NCI-H2029 (cell line): ENCODE data around the gene SEMA6A.
A peak's percentile ranks its signal among the peaks of the same experiment; 100 is the strongest.
"Not testable (repeated sequence)": the region's sequence is repeated elsewhere in the genome, so short reads cannot be mapped to it uniquely, and the experiment has no call there.

Experiments used
- DNase-seq: peaks from one replicate; lab custom pipeline; 2025; lab: John Stamatoyannopoulos, UW

Gene SEMA6A

DNA sequence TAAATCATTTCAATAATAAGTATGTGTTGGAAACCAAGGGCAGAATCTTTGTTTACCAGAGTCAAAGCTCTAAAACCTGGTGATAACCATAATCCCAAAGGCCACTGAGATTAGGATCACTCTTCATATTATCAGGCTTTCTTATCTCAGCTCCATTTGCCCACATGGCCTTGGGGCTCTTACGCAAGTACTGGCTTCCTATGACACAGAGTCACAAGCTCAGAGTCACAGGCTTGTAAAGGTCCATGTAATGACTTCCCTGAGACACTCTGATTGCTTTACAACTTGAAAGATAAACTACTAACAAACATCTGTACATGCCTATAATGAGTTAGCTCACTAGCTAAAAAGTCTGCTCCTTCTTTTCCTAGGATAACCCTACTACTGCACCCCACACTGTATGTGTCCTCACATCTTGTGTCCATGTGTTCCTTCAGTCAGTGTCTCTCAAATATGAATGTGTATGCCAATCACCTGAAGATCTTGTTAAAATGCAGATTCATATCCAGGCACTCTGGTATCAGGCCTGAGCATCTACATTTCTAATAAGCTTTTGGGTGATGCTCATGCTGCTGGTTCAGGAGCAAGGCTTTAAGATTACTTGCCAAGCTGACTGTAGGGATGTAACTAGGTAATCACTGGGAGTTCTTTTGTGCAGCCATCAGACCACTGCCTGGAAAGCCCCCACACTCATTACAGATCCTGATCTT lies 28.4 kb downstream of the SEMA6A start:
- DNase-seq = no peak

DNA sequence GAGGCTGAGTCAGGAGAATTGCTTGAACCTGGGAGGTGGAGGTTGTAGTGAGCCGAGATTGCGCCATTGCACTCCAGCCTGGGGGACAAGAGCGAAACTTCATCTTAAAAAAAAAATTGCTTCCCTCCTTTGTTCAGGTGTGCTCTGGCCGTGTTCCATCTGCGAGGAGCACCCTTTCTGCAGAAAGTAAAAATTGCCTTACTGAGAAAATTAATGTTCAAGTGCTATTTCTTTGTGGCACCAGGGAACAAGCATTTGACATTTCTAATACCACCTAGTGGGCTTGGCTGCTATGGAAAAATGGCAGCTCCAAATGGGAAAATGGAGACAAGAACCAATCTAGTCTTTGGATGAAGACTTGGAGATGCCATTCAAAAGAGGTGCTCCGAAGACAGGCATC lies 29.2 kb downstream of the SEMA6A start:
- DNase-seq = not testable (repeated sequence)

DNA sequence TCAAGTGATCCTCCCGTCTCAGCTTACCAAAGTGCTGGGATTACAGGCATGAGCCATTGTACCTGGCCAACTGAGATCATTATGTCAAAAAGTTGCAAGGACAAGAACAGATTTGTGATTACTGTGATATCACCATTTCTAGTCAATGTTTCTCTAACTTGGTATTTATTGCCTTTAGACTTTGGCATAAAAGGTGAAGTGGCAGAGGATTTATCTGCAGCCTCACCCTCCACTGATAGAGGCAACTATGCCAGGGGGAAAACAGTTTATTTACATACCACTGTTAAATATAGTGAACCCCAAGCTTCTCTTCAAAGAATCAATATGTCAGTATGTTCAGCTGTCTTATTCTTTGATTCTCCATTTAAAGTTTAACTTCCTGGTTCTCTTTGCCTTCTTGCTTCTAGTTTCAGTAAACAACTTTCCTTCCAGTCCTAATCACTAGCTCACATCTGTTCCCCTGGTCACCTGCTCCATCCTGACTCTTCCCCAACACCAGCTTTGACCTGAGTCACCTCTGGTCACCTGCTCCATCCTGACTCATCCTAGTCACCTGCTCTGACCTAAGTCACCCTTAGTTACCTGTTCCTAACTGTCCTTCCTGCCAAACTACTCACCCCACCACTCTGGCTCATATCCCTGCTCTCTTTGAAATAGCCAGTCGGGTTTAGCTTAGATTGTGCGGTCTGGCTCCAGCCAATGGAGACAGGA lies 29.9 kb downstream of the SEMA6A start:
- DNase-seq = no peak

DNA sequence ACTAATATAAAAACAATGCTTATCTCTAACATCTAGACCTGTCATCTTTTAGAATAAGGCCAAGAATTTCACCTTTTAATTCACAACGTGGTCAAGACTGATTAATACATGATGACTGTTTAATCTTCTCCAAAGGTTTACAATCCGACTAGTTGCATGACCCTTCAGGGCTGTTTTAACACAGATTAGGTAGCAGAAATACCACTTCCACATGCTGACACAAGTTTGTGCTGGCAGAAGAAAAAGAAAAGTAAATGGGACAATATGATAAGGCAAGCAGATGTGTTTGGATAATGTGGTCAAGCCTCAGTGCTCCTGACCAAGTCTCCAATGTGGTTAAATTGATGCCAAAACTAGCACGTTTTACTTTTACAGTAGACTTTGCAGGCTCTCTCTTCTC lies 31.1 kb downstream of the SEMA6A start:
- no peak for DNase-seq

DNA sequence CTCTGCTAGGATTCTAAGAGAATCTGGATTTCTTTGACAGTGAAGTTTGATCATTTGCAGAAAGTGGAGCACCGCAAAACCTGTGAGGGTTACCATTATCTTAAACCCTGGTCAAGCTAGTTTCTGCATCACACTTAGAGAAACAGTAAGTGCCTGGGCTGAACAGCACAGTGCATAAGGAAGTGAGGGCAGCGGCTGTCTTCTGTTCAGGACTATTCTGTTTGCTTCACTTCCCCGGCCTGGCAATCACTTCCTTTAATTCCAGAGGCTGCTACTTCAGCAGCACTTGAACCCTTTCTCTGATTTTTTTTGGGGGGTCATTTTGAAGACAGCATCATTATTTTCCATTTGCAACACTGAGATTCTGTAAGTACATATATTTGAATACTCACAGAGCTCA lies 32.0 kb downstream of the SEMA6A start:
- no peak for DNase-seq

DNA sequence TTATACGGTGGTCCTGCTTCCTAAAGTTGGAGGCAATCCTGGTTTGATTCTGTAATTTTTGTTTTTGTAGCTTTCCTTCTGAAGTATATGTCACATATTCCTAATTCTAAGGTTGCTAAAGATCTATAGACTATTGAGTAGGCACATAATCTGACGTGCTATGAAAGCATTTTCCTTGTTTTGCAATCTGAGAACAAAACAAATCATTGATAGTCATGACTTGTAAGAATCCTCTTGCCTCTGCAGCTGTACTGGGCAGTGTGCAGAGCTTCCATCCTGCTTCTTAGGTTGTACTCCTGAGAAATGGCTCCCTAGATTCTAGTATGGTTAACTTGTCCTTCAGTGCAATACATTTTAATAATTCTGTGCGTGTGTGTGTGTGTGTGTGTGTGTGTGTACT lies 35.4 kb downstream of the SEMA6A start:
- no peak for DNase-seq

DNA sequence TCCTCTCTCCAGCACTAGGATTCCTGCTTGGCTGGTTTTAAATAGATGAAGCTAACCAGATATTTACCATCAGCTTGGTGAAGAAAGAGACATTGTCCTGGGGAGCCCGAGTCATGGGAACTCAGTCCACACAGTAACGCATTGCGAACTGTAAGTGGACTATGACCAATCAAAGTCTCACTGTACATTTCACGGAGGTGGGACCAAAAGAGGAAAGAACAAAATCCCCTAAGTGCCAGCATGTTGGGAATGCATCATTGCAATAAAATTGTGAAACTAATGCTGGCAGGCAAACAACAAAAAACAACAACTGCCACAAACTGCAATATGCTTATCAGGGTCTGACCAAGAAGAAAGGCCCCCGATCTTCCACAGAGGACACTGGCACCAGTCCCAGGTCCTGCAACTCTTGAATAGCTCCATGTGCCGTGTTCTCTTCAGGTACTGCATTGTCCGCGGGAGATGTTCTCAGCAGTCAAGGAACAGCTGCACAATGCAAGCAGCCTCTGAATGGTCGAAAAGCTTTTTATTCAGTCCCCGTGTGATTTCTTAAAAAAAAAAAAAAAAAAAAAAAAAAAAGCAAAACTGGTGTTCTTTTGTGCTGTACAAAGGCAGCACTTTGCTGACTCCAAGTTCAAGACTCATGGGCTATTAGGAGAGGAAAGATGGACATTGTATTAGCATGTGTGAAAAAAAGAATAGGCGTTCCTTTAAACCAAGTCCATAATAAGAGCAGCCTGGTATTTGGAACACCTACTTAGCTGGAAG lies 38.1 kb downstream of the SEMA6A start:
- no peak for DNase-seq

DNA sequence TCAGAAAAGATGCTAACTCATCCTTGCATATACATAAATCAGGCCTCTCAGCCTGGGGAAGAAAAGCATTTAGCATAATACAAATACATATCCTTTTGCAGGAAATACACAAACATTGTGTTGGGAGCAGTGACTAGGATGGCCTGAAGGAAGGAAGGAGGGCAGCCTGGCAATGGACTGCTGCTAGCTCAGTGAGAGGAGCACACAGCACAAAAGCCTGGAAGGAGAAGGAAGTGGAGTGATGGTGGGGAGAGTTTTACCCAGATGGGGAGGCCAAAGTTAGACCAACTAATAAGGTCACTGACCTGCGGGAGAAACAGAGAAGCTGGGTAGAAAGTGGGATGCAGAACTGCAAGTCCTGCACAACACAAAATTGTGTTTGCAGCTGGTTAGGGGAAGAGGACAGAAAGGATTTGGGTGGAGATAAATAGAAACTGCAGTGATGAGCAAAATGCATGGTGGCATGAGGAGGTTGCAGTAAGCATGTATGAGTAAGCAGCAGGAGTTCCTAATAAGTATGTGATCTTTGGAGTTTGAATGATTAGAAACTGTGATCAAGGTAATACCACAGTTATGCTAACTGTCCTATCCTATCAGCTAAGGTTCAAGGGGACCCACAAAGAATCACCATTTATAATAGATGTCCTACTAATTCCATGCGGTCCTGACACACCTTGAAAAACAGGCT lies 39.5 kb downstream of the SEMA6A start:
- DNase-seq = no peak

DNA sequence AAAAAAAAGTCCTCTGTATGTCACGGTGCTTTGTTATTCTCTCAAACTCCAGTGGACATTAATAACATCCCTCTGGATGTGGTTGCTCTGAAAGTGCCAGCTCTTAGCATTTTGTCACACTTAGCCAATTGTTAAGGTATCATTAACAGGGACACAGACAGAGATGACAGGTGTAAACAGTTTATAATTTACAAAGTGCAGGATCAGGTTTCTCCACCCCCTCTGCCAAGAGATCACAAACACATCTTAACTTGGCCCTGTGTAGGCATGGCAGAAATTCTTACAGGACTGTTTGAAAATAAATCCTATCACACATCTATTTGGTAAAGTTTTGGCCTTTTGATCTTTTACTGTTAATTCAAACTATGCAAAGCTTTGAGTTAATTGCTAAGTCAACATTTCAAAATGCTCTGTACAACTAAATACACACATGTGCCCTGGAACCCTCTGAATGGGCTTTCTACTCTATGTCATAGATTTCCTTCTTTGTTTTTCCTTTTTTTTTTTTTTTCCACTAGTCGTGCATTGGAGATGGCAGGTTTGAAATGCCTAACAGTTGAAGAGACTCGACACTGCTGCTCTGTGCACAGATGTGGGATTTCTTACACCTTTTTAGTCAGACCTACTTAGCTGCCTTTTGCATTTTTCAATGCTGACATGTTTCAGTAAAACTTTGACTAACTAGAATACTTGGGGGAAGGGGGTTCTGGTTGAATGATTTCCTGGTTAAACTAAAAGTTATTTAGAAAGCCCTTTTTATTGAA lies 41.7 kb downstream of the SEMA6A start:
- DNase-seq = peak; percentile 34

DNA sequence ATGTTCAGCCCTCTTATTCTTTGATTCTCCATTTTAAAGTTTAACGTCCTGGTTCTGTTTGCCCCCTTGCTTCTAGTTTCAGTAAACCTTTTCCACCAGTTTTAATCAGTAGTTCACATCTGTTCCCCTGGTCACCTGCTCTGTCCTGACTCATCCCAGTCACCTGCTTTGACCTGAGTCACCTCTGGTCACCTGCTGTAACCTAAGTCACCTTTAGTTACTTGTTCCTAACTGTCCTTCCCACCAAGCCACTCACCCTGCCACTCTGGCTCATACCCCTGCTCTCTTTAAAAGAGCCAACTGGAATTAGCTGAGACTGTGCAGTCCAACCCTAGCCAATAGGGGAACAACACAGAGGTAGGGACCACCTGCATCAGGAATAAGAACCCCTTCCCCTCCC lies 43.0 kb downstream of the SEMA6A start:
- DNase-seq = no peak

DNA sequence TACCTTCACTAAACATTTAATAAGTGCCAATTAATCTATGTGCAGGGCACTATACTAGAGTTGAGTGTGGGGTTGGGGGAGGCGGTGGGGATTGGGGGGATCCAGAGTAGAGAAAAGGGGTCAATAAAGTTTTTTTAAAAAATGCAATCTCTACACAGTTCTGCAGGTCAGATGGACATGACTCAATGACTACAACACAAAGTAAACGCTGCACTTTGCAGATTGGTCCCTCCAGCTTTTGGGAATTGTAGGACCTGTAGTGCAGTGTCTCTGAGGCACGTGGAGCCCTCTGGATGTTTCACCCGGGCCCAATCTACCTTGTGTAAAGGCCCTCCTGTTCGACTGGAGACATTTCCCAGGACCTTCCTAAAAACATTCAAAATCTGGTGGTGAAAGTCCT lies 43.5 kb downstream of the SEMA6A start:
- DNase-seq = no peak

DNA sequence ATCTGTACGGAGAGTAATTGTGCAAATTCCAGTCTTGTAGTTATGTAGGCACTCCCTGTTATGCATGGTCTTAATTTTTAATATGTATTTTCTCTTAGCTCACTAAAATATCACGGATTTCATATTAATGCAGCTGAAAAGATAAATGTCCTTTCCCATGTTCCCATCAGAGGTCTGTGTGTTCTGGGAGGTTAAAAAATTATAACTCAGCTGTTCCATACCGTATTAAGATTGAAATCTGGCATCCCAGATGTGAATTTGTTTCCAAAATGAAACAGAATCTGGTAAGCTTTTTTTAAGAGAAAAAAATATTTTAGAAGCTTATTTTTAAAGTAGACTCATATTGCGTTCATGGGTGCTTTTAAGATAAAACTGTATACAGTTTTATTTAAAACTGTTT lies 44.3 kb downstream of the SEMA6A start:
- no peak for DNase-seq

DNA sequence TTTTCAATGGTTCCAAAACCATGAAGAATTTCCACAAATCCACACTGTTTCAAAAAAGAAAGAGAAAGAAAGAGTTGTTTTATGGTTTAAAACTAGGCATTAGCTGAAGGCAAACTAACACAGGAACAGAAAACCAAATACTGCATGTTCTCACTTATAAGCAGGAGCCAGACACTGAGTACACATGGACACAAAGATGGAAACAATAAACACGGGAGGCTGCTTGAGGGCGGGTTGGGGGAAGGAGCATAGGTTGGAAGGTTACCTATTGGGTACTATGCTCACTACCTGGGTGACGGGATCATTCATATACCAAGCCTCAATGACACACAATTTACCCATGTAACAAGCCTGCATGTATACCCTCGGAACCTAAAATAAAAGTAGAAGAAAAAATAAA lies 45.0 kb downstream of the SEMA6A start:
- DNase-seq = no peak

DNA sequence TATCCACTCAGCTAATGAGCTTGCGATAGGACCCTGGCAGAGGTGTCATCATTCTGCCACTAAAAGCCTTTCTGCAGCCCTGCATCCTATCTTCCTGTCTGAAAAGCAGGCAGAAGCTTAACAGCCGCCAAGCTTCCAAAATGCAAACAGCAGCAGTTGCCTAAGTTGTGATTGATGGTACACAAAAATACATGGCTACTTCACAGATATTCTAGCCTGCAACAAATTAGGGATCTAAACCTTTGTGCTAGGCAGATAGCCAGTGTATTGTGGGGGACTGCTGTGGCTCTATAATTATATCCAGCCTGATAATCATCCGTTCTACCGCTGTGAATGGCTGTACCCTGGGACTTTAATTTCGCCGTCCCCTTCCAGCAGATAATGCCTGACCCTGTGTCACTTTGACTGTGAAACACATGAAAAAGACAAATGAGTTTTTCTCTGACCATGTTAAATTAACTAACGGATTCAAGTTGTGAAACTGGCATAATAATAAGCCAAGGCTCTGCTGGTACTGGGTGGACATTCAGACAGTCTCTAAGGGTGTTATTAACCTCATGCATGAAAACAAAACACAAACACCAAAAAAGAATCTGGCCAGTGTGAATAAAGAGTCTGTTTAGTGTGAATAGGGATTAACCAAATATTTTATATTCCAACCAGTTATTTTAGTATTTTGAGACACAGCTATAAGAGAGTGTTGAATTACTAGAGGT lies 45.9 kb downstream of the SEMA6A start:
- DNase-seq = no peak

DNA sequence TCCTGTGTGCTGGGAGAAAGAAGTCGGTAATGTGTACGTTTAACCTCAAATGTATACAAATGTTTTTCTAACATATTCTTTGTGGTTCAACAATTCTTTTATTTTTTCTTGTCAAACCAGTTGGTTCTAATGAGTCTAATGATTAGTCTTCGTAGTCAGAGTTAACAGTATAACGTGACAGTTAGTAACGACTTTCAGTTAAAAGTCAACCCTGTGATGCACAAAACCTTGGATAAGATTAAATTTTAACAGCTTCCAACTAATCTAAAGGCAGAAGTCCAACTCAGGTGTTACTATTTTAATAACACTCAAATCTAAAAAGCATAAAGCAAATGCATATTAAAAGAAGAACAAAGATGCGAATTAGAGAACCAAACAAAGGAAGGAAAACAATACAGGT lies 47.0 kb downstream of the SEMA6A start:
- DNase-seq = no peak

DNA sequence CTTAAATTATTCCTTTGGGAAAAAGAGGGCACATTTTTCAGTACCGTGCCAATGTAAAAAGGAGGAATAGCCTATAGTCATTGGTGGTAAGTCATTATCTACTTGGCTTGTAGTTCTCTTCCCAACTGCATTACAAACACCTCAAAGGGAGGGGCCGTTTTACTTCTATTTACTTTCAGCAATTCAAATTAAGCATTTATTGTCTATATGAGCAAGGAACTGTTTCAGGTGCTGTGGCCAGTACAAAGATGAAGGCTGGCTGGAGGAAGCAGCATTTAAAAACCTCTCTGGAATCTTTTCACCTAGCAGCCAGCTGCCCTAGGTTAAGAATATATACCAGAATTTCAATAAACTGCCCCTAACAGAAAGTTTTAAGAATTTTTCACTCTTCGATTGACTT lies 48.9 kb downstream of the SEMA6A start:
- no peak for DNase-seq

DNA sequence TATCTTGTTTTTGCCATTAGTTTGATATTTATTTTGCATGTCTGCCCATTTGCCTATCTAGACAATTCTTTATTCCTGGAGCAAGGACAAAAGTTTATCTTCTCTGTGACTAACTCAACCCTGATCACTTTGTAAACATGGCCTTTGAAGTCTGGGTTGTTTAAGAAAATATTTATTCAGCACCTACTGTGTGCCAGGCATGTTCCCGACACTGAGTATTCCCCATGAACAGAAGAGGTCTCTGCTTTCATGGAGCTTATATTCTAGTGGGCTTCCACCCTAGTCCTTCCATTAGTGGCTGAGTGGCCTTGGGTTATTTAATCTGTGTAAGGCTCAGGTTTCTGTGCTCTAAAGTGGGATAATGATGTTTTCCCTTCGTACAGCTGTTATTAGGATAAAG lies 49.7 kb downstream of the SEMA6A start:
- no peak for DNase-seq

DNA sequence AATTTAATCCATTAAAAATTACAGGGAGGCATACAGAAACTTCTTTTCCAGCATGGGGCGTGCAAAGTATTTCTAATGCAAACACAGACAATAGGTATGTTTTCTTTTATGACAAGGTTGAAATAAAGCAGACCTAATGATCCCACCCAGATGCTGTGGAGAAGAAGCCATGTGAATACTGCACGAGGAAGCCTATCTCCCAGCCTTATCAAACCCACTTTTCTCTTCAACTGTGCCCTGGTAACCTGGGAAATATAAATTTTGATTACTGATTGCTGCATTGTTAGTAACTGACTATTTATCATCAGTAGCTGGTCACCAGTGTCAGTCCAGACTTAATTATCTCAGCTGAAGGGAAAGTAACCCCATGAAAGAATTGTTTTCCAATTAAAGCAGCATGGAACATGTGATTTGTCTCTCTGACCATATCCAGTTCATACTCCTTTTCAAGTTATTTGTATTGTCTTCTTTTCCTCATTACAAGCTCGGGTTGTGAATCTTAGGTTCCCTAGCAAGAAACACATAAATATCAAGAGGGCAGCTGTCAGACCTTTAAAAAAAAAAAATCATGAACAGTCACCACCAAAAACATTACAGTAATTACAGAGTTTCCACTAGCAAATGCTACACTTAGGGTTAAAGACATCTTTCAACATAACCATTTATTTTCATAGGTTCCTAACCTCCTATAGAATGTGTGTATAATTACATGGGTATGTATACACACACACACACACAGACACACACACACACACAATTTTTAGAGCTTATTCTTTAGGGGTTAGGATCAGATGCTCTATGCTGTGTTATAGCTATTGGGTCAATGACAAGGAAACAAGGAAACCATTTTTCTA lies 50.3 kb downstream of the SEMA6A start:
- DNase-seq = no peak

DNA sequence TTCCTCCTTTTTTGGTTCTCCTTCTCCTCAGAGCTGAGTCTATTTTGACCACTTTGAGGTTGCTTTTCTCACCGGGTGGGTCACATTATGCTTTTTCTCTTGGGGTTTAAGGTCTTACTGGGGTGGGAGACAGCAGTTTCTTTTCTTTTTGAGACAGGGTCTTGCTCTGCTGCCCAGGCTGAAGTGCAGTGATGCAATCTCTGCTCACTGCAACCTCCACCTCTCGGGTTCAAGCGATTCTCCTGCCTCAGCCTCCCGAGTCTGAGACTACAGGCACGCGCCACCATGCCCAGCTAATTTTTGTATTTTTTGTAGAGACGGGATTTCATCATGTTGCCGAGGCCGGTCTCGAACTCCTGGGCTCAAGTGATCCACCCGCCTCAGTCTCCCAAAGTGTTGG lies 51.4 kb downstream of the SEMA6A start:
- DNase-seq = not testable (repeated sequence)
